Inflammatory macrophage (primary cell): ENCODE data around the gene LAMA3.

Experiments
- DNase-seq, 2 donors: peaks; one replicate each; pipeline ENCODE4 v3.0.0-alpha.2; 2020 to 2022

The LAMA3 gene

DNA sequence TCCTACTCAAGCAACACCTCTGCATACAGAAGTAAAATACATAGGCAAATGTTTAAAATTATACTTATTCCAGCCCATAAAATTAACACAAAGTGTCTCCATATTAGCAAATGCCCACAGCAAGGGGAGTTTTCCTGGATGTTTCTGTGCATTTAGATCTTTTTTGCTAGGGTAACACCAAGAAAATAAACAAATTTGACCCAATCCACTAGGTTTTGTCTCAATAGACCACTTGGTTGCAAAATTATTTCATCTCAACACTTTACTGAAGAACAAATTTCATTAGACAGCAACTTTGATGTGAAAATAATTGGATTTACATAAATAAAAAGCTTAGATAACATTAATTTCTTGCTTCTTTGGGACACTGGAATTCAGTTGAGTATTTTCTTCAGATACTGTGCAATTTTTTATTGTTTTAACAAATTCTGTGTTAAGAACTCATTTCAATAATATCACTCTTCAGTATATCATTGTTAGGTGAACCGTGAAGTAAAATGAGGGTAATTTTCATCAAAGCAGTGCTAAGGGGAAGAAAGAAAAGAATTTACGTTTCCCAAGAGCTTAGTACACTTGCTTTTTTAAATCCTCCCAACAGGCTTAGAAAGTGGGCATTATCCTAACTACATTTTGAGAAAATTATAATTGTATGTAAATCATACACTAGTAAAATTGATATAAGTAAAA lies 191.8 kb downstream of the LAMA3 start:
- no peak for DNase-seq

DNA sequence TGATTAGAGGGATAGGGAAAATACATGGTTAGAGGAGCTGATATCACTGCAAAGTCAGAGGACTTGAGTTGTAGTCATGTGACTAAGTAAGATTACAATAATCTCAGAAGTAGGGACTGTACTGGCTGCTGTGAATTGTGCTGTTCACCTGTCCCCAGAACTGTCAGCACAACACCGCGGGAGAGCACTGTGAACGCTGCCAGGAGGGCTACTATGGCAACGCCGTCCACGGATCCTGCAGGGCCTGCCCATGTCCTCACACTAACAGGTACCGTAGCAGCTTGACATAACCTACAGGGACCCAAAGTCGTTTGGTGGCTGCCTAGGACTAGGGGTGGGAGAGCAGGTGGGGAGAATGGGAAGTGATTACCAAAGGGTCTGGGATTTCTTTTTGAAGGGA lies 192.5 kb downstream of the LAMA3 start:
- no peak for DNase-seq

DNA sequence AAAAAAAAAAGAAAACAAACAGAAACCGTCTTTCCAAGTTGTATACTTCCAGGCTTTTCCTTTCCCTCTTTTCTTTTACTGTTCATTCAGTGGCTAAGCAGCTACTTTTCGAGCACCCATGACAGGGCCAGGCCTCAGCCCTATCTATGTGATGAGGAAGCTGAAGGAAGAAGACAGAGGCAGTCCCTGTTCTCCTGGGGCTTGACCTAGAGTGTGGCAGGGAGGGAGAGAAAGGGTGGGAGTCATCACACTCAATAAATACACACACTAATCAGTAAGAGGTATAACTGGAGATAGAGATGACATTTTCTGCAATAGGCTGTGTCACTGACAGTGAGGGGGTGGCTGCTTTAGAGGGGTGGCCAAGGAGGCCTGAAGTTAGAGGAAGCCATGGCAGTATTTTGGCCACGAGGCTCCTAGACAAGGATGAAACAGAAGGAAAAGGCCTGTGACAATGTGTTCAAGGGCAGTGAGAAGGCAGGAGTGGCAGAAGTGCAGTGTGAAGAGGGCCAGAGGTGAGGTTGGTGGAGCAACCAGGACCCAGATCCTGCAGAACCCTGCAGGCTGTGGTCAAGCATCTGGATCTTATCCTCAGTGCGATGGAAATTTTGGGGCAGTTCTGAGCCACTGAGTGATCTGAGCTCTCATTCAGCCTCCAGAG lies 193.5 kb downstream of the LAMA3 start:
- no peak for DNase-seq

DNA sequence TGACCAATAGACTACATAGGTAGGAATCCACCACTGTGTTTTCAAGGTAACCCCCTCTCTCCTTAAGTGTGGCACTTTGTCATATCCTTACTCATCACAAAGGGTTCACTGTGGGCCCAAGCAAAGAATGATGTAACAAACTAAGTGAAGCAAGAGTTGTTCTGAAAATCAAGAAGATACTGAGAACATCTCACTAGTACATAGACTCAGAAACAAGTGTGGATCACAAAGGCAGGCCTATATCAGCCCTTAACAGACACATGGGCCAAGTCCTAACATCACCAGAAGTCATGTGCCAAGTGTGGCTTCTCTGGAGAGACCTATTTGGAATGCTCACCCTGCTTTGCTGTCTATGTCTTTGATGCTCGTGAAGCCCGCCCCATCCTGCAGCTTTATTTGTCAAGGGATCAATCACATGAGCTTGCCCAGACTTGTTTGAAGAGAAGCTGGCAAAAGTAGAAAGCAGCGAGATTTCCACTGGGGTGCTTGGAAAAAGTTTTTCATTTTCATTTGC lies 194.1 kb downstream of the LAMA3 start:
- peak in 1 of 2 donors; percentile 23 for DNase-seq

DNA sequence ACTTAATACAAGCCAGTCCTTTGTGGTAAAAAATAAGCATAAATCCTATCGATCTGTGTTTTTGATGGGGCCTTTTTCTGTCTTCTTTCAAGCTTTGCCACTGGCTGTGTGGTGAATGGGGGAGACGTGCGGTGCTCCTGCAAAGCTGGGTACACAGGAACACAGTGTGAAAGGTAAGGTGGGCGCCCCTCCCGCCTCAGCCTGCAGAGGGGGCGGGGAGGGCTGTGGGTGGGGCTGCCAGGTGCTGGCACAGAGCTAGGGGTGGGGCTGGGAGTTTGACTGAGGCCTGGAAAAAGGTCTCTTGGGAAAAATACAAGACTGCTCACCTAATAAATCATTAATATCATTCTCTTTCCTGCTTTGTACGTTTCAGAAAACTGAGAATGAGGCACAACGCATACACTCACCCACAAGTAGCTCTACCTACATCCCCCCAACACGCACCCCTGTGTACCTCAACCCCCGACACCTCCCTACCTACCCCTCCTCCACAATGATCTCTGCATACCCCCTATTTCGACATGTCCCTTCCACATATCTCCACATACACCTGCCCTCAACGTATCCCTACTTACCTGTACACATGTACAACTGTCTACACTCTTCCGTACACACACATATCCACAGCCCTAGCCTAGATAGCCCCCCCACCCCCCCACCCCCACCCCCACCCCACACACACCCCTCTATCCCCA lies 195.6 kb downstream of the LAMA3 start:
- DNase-seq = no peak

DNA sequence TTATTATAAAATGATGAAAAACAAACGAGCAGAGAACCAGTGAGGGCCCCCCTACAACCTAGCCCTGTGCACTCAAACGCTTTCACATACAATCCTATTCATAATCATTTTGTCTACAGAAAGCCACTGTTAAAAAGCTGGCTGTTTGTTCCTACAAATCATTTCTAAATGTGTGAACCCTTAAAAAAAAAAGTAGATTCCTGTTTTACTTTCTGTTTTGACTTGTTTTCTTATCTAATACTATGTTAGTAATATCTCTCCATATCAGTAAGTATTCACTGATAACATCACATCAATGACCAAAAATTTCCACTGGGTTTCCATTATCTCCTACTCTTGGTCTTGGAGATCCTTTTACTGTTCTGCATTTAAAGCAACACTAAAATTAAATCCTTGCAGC lies 196.5 kb downstream of the LAMA3 start:
- DNase-seq = no peak

DNA sequence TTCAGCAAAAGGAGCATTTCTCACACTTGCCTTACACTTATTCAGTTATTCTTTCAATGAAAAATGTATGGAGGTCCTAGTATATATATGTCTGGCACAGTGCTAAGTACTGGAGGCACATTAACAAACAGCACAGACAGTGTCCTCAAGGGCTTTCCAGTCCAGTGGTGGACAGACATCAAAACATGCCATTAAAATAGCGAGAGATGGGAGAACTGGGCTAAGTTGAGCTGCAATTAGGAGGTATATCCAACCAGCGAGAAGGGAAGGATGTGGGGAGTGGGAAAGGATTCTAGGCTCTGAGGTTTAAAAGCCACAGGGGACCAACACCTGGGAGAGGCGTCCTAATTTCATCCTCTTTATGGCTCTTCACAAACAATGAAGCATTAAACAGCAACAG lies 197.8 kb downstream of the LAMA3 start:
- no peak for DNase-seq

DNA sequence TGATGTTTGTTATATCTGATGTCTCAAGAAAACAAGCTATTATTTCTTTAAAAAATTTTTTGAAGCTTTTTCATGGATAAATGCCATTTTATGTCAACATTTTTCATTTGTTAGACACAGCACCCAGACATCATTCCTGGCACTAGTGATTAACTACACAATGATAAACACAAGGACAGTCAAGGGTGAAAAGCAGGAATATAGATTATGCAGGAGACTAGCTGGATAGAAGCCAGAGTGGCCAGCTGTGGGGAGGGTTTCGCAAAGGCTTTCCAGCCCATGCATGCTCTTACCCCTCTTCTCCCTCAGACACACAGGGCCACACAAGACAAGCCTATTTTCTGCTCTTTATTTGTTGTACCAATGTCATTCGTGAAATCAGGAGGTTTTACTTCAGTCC lies 198.2 kb downstream of the LAMA3 start:
- DNase-seq = no peak

DNA sequence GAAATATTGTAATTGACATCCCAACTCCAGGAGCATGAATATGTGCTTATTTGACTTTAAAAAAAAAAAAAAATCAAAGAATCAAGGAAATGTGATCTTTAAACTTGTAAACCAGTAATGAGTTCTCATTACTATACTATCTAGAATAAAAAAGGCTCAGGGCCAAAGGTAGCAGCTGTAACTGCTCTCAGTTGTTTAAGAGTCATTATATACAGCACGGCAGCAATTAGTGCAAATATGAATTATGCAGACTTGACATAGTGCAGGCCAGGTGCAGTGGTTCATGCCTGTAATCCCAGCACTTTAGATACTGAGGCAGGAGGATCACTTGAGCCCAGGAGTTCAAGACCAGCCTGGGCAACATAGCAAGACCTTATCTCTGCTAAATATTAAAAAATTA lies 199.6 kb downstream of the LAMA3 start:
- no peak for DNase-seq

DNA sequence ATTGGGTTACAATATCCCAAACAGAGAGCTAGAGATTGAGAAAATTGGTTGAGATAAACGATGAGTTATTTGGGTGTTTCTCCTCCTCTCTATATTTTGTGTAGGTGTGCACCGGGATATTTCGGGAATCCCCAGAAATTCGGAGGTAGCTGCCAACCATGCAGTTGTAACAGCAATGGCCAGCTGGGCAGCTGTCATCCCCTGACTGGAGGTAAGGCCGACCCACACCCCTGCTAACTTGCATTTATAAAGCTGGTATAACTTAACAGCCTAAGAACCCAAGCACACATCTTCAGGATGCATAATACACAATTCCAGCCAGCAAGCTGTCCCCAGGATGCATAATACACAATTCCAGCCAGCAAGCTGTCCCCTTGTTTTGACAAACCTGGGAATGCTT lies 200.7 kb downstream of the LAMA3 start:
- no peak for DNase-seq

DNA sequence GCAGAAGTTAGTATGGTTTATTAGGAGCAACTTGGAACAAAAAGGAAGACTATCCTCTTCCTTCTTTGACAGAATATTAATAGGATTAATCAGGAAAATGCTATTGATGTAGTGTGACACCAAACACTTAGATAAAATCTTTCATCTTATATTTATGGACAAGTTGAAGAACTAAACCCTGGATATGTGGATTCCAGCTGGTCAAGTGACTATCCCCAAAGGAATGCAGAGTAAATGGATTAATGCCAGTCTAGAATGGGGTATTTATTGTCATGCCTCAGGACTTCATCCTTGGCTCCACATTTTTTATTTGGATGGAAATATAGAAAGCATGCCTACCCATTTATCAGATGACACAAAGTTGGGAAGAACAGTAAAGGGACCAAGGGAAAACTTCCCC lies 201.3 kb downstream of the LAMA3 start:
- DNase-seq = no peak

DNA sequence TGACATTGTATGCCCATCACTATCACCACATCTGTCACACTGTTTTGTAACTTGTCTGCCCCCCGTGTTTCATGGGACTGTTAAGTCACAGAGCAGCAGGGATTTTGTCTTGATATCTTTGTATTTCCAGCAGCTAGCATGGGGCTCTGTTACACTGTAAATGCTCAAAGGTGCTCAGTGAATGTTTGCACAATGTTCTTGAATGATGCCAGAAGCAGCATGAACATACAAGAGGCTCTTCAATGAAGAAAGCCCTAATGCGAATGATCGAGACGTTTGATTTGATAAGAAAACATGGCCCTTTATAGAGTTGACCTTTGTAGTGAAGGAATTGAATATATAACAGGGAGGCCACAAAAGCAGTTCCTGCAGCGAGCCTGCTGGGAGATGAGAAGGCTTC lies 204.4 kb downstream of the LAMA3 start:
- no peak for DNase-seq

DNA sequence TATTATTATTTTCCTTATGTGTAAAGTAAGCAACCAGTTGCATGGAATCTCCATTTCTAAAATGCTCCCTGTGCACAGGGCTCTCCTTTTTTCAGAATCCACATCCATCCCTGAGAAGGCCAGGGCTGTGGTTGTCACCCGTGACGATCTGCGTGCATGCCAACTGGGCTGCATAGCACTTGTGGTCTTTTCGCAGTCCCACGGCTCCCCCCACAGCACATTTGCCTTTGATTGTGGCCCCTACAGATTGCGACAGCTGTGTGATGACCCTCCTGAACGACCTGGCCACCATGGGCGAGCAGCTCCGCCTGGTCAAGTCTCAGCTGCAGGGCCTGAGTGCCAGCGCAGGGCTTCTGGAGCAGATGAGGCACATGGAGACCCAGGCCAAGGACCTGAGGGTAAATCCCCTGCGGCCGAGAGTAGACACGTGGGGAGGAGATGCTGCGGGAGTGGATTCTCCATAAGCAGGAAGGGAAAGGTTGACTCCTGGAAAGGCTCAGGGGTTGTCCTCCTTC lies 205.5 kb downstream of the LAMA3 start:
- DNase-seq = no peak

DNA sequence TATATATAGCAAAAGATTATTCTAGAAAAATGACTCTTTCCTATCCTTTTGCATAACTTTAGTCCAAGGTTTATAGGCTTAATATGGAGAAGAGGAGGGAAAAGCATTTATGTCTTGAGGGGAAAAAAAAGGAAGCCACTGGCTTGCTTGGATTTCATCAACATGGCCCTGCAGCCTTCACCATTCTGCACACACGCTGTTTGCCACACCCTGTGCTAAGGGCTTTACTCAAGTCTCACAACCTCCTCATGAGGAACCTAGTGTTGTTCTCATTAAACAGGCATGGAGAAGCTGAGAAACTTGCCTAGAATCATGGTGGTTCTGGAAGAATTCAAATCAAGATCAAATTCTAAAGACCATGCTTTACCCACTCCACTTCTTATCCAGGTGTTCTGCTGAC lies 208.0 kb downstream of the LAMA3 start:
- peak; percentile 86 to 87 for DNase-seq

DNA sequence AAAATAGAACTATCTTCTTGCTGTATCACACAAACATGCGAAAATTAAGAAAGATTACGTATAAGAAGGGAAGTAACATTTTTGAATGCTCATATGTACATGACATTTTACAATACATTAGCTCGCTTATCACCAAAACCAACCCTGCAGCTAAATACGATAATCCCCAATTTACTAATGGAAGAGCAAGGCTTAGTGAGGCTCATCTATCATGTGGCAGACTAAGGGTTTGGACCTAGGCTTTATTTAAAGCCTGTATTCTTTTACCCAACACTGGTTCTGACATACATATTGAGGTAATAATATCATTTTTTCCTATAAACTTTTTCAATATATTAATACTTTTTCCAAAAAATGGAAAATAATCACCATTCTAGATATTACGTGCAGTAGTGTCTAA lies 208.5 kb downstream of the LAMA3 start:
- no peak for DNase-seq

DNA sequence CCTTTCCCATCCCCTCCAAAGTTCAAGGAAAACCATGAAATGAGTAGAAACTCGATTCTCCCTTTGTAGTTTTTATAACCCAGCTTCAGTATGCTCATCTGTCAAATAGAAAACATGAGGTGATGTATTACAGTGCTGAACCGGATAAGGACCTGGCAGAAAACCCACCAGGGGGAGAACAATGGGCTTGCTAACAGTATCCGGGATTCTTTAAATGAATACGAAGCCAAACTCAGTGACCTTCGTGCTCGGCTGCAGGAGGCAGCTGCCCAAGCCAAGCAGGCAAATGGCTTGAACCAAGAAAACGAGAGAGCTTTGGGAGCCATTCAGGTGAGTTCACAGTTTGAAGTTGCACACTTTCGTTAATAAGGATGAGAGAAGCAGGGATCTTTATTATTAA lies 211.7 kb downstream of the LAMA3 start:
- no peak for DNase-seq

DNA sequence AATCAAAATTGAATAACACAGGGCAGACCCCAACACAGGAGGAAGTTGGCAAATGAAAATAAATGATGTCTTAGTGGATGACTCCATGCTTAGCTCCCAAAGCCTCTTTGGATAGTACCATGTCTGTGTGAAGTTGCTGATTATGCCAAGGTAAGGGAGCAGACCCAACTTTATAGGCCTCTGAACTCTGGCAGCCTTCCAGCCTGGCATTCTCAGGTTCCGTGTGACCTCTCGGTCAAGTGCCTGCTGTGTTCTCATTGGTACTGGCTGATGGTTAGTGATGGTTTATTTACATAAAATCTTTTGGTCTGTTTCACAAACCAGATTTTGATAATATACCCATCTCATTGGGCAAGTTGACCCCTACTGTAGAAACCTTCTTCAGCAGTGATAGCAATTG lies 213.1 kb downstream of the LAMA3 start:
- DNase-seq = no peak

DNA sequence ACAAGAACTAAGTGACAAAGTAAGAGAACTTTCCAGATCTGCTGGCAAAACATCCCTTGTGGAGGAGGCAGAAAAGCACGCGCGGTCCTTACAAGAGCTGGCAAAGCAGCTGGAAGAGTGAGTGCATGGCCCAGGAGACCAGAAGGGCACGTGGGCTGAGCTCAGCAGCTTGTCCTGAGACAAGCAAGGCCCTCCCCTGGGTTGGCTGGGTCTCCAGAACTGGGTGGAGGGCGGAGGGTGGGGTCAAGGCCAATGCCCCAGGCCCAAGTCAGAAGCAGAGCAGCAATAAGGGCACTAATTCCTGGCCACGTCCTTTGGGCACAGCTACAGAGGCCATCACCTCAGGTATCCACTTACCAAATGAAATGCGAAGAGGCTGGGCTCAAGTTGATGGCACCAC lies 214.7 kb downstream of the LAMA3 start:
- DNase-seq = no peak

DNA sequence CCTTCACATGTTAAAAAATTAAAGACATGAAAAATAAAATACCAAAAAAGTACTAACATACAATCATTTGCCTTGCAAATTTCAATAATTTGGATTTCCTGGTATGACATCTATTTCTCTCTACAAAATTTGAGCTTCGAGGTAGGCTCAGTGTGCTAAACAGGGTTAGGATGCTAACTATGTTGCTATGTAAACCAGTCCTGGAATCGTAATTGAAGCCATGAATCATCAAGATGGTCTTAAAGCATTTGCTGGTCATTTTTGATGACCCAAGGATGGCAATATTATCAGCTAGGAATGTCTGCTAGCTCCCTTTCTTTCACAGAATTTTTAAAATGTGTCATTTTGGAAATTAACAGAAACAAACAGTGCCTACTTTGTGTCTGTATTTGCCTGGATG lies 217.4 kb downstream of the LAMA3 start:
- no peak for DNase-seq

DNA sequence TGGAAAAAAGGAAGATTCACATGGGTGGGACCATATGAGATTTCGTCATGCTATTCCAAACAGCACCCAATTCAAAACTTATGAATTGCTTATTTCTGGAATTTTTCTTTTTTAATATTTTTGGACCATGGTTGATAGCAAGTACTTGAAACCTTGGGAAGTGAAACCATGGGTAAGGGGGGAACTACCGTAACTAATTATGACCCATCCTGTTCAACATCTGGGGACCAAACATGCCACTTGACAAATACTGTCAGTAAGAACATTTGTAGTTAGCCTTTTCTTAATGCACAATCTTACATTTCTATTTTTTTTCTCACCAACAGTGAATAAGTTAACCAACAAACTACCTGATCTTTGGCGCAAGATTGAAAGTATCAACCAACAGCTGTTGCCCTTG lies 219.6 kb downstream of the LAMA3 start:
- no peak for DNase-seq

DNA sequence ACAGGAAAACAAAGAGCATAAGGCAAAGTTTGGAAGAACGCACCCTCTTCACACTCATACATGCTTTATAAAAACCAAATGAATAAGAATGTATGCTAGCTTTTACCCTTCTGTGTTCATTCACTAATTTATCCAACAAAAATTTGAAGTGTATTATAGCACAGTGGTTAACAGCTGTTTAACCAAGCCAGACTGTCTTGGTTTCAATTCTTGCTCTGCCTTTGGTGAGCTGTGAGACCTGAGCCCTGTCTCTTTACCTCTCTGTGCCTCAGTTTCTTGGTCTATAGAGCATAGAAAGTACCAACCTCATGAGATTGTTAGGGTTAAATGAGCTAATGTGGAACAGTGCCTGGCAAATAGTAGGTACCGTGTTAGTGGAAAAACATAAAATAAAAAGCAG lies 220.8 kb downstream of the LAMA3 start:
- no peak for DNase-seq

DNA sequence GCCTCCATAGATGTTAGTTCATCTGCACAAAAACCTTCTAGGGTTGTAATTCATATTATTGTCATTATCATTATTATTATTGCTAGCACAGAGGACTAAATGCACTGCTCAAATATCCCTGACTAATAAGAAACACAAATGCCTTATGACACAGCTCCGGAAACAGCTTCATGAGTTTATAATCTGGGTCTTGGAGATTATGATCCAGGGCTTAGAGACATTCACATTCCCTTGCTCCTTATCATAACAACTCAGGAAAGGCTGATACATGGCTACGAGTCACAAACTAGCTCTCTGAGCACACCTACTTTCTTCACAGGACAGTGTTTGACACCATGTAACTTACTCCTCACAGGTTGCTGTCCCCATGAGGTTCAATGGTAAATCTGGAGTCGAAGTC lies 223.1 kb downstream of the LAMA3 start:
- no peak for DNase-seq

DNA sequence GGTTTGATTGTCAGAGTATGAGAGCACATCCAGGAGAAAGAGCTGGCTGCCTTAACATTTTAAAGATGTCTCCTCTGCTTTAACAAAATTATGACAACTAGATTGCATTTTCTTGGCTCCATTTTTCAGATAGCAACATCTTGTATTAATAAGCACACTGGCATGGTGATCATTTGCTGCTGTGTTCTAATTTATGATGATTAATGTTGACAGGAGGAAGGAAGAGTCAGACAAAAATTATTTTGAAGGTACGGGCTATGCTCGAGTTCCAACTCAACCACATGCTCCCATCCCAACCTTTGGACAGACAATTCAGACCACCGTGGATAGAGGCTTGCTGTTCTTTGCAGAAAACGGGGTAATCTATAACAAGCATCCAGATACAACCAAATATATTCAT lies 227.1 kb downstream of the LAMA3 start:
- no peak for DNase-seq
